Measurements from ENCODE around the gene CHST1. TPM values are rescaled to one million over a fixed set of nuclear protein-coding genes. Genes with fewer than 3 reads are reported as not detected.

Gene CHST1
- total RNA-seq, 2 donors from 2014 or later: 0.54 to 0.58 TPM

DNA sequence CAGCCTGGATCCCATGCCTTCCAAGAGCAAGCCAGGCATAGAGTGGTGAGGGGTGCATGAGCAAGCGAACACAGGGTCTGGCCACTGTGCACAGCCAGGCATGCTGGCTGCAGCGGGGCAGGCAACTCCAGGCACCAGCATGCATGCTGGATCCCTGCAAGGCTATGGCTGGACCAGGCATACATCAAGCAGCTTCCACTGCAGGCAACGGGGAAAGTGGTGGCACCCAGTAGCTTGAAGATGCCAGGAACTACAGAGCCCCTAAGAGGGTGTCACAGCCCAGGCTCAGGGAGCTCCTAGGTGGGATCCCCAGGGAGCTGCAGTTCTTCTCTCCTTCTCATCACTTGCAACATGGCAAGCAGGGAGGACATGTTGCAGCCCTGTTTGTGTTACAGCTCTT lies 45.2 kb downstream of the CHST1 start:
- DNase-seq: no peak
- Histone ChIP-seq H3K4me3 (no peak overlapping the region), H3K9ac (ENCODE audit: low read depth in 2 of 2, low read length in 2 of 2) (no peak overlapping the region), H3K27ac (no peak overlapping the region), H3K9me3 (no peaks in the 10 kb centered on the region), H3K4me1 (no peaks in the 10 kb centered on the region), H3K36me3 (no peaks in the 10 kb centered on the region), H3K27me3 (no peaks in the 10 kb centered on the region)
- intact Hi-C loops (cut with DNase I): no loop called here
- TF ChIP-seq, protein P1, sequence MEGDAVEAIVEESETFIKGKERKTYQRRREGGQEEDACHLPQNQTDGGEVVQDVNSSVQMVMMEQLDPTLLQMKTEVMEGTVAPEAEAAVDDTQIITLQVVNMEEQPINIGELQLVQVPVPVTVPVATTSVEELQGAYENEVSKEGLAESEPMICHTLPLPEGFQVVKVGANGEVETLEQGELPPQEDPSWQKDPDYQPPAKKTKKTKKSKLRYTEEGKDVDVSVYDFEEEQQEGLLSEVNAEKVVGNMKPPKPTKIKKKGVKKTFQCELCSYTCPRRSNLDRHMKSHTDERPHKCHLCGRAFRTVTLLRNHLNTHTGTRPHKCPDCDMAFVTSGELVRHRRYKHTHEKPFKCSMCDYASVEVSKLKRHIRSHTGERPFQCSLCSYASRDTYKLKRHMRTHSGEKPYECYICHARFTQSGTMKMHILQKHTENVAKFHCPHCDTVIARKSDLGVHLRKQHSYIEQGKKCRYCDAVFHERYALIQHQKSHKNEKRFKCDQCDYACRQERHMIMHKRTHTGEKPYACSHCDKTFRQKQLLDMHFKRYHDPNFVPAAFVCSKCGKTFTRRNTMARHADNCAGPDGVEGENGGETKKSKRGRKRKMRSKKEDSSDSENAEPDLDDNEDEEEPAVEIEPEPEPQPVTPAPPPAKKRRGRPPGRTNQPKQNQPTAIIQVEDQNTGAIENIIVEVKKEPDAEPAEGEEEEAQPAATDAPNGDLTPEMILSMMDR (IDR thresholded peaks at IDR 0.05): no peak

DNA sequence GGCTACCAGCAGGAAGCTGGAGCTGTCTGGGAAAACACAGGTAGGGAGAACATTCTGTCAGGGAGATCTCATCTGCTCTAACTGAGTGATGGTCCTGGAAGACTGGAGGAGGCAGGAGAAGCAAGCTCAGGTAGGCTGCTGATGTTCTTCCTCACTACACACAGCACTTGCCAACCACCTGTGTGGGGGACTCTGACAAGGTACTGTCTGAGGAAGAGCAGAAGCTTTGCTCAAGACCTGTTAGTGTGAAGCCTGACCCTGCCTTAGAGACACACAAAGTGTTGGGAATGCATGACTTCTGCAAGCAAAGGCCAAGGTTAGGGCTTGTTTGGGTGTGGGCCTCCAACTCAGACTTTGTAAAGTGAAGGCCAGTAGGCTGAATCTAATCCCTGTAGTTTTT lies 46.5 kb downstream of the CHST1 start:
- Histone ChIP-seq H3K36me3 (no peaks in the 10 kb centered on the region), H3K4me3 (no peak overlapping the region), H3K27me3 (no peaks in the 10 kb centered on the region), H3K9ac (ENCODE audit: low read depth in 2 of 2, low read length in 2 of 2) (no peak overlapping the region), H3K9me3 (no peaks in the 10 kb centered on the region), H3K4me1 (no peaks in the 10 kb centered on the region), H3K27ac (no peak overlapping the region)
- intact Hi-C loops (cut with DNase I): no loop called here
- DNase-seq: no peak
- TF ChIP-seq, protein P1 (IDR thresholded peaks at IDR 0.05): no peak

DNA sequence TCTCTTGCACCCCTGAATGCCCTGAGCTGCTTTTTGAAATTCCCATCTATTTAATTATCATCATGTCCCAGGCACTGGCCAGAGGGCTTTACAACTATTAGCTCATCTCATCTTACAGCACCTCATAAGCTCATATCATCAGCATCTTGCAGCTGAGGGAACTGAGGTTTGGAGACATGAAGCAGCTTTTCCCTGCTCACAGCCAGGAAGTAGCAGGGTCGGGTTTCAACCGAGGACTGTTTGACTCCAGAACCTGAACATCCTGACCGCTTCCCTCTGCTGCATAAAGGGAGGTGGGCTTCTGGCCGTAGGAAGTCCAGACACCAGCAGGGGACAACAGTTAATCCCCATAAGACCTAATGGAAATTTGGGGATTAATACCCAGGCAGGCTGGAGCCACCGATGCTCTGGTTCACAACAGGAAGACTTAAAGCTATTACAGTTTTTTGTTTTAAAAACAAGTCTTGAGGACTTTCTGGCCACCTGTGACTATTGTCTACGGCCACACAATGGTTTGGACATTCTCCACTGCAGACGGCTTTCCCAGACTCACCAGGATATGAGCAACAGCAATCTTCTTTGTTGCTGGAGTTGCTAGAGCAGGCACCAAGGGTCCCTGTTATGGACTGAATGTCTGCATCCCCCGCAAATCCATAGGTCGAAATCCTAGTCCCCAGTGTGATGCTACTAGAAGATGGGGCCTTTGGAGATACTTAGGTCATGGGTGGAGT lies 47.4 kb downstream of the CHST1 start:
- TF ChIP-seq, protein P1 (IDR thresholded peaks at IDR 0.05): no peak
- intact Hi-C loops (cut with DNase I): no loop called here
- H3K27me3 ChIP-seq: no peaks in the 10 kb centered on the region

DNA sequence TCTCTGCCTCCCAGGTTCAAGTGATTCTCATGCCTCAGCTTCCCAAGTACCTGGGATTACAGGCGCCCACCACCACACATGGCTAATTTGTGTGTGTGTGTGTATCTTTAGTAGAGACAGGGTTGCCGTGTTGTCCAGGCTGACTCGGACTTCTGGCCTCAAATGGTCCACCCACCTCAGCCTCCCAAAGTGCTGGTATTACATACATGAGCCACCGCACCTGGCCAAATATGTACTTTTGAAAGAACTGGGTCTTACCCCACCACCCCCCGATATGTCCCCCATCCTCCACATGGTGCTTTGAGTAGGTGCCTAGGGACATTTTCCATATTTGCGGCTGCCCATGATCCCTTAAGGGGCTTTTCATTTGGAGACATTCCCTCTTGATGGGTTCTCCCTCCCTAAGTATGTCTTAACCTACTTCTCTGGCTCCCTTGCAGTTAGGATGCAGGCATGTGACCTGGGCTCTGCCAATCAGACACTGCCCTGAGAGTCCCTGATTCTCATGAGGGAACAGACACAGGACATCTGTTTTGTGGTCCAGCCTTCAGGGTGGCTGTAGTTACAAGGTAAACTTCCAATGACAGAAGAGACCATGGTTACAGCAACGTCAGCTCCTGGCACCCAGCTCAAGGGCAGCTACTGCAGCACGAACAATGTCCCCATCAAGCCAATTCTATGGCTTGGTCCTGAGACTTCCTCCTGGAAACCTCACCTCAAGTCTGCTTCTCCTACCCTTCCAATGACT lies 48.4 kb downstream of the CHST1 start:
- no peak overlapping the region for H3K9ac ChIP-seq (ENCODE audit: low read depth in 2 of 2, low read length in 2 of 2)
- no peaks in the 10 kb centered on the region for H3K27me3 ChIP-seq
- DNase-seq: no peak
- TF ChIP-seq, protein P1 (IDR thresholded peaks at IDR 0.05): no peak
- H3K4me1 ChIP-seq: no peaks in the 10 kb centered on the region
- intact Hi-C loops (cut with DNase I): no loop called here
- H3K4me3 ChIP-seq: no peak overlapping the region
- H3K36me3 ChIP-seq: no peaks in the 10 kb centered on the region
- no peaks in the 10 kb centered on the region for H3K9me3 ChIP-seq
- no peak overlapping the region for H3K27ac ChIP-seq

More for the DNA sequence above, 47.4 kb downstream of the CHST1 start:
- Histone ChIP-seq H3K9me3 (no peaks in the 10 kb centered on the region), H3K4me1 (no peaks in the 10 kb centered on the region), H3K27ac (no peak overlapping the region), H3K9ac (ENCODE audit: low read depth in 2 of 2, low read length in 2 of 2) (no peak overlapping the region), H3K4me3 (no peak overlapping the region), H3K36me3 (no peaks in the 10 kb centered on the region)
- DNase-seq: no peak

DNA sequence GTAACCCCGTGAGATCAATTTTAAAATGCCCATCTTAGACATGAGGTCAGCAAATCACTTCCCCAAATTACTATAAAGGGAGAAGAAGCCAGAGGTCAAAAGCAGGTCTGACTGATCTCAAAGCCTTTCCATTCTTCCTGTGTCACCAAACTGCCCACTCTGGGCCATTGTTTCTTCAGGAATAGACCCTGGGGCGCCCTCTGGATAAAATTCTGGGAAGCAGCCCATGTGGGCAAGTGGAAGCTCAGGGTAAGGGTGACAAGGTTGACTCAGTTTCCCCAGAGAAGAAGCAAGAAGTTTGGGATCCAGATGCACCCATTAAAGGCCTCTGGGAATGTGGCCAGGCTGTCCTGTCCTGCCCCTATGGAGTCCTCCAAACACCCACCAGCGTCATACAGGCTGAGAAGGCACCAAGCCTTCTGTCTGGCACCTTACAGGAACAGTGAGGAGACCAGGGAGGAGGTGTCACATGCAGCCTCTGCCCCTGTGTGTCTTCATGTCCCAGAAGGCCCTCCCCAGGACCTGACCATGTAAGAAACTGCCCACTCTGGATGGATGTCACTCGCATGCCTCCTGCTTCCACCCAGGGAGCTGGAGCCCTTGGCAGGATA lies 50.1 kb downstream of the CHST1 start:
- no peaks in the 10 kb centered on the region for H3K4me1 ChIP-seq
- H3K36me3 ChIP-seq: no peaks in the 10 kb centered on the region
- DNase-seq: no peak
- no peak overlapping the region for H3K9ac ChIP-seq (ENCODE audit: low read depth in 2 of 2, low read length in 2 of 2)
- H3K9me3 ChIP-seq: no peaks in the 10 kb centered on the region
- H3K27me3 ChIP-seq: no peaks in the 10 kb centered on the region
- intact Hi-C loops (cut with DNase I): no loop called here
- TF ChIP-seq, protein P1 (IDR thresholded peaks at IDR 0.05): no peak
- no peak overlapping the region for H3K4me3 ChIP-seq
- no peak overlapping the region for H3K27ac ChIP-seq

All from colonic mucosa (tissue), 4 donors.